Epithelial cell of prostate (primary cell): ENCODE measurements around the gene TP63.
A peak's percentile ranks its signal among the peaks of the same experiment; 100 is the strongest.
"Not testable (repeated sequence)": the region's sequence is repeated elsewhere in the genome, so short reads cannot be mapped to it uniquely, and the experiment has no call there.

Experiments
- DNase-seq: peaks from one replicate; pipeline ENCODE4 v3.0.0-alpha.2; 2011; ENCODE audit warnings: low read depth, low spot score
- H3K27ac ChIP-seq: fragments of 450-650 bp; 2 replicates; pipeline ENCODE4 v1.5.1; 2017; ENCODE audit warnings: mild to moderate bottlenecking

Gene TP63

DNA sequence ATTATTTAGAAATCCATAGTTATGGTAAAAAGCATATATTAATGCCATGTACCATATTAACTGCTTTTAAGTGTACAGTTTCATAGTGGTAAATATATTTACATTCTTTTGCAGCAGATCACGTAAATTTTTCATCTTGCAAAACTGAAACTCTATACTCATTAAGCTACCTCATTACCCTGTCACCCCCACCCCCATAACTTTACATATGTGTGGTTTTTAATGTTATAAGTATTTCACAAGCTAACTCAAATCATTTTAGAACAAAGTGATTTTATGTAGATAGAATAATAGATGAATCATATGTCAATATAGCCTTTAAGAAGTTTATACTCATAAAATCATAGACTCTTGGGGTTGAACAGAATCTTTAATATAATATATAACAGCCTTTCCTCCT, 7.1 kb upstream of the TP63 start:
- DNase-seq, result no peak
- no peak overlapping the region for H3K27ac ChIP-seq

DNA sequence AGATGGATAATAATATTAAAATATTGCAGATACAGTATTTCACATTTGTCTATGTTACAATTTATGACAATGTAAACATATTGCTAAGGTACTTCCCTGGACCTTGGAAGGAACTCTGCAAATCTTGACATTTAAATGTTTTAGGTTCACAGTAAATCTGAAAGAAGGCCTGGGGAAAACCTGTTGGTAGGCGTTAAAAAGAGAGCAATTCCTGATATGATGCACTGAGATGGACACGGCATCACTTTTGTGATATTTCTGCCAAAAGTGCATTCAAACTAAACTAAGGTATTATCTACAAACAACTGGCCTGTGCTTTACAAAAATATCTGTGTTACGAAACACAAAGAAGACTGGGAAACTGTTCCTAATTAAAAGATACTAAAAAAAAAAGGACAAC, 6.1 kb upstream of the TP63 start:
- DNase-seq, result no peak
- H3K27ac ChIP-seq, result no peak overlapping the region

DNA sequence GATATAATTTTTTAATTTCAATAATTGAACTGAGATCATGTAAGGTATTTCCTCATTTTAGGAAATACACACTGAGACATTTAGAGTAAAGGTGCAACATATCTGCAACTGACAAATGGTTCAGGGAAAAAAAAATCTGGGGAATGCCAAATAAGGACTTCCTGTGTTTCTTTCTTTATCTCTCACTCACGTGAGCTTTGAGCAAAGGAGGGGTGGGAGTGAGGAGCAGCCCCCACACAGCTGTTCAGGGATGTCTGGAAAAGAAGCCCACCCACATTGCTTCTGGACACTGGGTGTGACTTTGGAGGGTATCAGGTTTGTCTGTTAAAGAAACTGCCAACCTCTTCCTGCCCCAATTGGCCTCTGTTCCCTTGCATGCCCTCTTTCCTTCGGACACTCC, 5.6 kb upstream of the TP63 start:
- no peak for DNase-seq
- H3K27ac ChIP-seq, result no peak overlapping the region

DNA sequence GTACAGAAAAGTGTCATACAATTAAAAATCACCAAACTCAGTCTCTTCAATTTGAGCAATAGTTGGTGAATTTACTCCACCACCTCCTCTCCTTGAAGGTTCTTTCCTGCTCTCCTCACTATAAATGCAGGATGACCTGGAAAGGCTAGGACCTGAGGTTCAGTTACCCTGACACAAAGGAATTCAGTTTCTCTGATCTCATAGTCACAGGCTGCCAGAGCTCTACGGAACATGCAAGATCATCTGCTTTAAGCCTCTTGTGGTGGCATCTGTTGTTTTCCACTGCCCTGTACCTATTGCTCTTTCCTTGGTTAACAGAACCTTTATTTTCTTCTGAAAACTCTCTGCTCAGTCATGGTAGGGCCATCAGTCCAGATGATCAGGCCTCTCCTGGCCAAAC, 4.9 kb upstream of the TP63 start:
- no peak for DNase-seq
- no peak overlapping the region for H3K27ac ChIP-seq

DNA sequence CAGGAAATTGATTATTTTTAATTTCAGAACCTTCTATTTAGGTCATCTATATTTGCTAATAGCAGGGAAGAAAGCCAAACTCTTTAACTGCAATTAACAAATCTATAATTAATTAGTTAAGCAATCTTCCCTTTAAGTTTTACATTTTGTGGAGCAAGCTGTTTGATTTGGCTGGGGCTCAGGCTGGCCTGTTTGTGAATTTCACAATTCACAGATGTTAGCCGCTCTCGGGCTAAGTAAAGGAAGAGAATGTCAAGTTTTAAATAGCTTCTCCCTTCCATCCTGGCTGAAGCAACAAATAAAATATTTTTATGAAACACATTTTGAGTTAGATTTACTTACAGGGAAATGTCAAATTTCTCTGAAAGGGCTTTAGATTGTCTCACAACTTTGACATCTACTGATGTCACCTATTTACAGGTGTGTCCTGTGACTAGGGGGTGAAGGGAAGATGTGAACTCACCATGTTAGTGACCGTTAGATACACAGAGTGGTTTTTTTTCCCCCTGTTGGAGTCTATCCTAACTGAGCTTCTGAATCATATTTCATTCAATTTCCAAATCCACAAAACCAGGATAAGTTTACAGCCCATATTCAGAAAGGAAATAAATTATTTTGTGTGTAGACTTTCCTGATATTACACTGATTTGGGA, 1.3 kb upstream of the TP63 start:
- no peak overlapping the region for H3K27ac ChIP-seq
- no peak for DNase-seq

DNA sequence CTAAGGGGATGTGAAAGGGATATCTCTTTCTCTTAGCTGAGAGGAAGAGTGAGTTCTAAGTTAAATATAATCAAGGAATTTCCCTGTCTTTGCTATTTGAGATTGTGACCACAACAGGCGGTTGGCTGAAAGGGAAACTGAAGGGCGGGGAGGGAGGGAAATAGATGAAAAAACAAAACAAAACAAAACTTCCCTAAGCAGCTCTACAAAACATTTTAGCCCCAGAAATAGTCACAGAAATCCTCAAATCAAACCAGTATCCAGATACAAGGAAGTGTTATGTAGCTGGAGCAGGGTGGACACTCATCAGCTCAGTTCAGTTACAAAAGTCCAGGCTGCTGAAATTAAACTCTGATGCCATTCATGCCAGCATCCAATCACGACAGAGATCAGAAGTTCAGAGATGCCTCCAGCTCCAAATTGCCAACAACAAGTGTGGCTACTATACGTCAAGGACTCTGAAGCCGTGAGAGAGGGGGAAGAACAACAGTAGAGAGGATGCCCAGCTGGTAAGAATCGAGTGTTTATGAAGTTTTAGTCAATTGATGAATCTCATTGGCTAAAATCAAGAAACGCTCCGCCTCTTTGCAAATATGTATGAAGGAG, 319 bp upstream of the TP63 start:
- H3K27ac ChIP-seq, result no peak overlapping the region
- DNase-seq, result no peak

DNA sequence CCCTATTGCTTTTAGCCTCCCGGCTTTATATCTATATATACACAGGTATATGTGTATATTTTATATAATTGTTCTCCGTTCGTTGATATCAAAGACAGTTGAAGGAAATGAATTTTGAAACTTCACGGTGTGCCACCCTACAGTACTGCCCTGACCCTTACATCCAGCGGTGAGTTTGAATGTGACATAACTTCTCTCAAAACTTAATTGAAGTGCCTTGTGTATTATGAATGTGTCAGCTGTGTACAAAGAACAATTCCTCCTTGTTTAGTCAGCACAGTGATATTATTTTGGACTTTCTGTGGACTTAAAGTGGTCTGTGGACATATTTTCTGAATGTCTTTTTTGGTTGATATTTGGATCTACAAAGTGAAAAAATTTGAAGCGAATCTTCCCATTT, 220 bp downstream of the TP63 start:
- no peak for DNase-seq
- H3K27ac ChIP-seq, result no peak overlapping the region

DNA sequence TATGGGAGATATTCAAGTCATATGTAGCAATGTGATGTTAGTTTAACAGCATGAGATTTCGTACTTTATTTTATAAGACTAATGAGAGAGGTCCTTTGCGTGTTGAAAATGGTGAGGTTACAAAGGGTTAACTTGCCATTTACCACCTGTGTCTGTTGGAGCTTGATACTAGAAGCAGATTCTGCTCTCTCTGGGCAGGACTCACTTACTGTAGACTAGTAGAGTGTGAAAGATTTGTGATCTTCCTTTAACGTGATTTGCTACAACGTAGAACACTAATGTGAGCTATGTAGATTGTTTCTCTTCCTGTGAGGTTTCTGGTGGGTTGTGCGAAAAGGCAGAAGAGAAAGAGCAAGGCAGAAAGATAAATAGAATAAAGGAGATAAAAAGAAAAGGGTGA, 1.1 kb downstream of the TP63 start:
- no peak overlapping the region for H3K27ac ChIP-seq
- DNase-seq, result no peak

DNA sequence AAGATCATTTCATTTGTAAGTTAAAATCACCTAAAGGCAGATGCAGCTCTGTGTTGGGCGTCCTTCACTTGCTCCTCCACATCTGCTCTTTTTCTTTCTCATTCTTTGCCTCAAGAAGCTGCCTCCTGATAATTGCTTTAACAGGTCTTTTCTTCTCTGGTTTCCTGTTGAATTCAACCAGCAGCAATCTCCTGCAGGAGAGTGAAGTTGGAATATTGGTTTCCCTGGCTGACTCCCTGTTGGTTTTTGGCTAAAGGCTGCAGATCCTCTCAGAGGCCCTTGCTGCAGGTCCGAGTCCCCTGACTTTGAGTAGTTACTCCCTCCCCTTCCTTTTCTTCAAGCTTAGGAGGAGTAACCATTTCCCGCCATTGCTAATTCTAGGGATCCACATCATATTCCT, 4.2 kb downstream of the TP63 start:
- H3K27ac ChIP-seq, result no peak overlapping the region
- DNase-seq, result no peak

DNA sequence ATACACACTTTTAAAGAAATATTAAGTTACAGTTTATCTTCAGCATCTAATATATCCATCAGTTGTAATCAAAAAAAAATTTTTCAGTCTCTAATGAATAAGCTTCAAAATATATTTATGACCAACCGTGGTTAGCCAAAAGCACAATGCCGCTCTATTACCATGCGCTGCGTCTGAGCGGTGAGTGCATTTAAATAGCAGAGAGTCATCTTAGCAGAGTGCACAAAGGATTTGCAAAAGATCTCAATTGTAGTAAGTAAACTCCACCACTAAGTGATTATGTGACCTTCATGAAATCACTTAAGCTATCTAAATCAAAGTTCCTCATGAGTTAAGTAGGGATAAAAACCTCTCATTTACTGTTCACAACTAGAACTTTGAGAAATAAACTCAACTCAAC, 4.9 kb downstream of the TP63 start:
- no peak for DNase-seq
- H3K27ac ChIP-seq, result no peak overlapping the region

DNA sequence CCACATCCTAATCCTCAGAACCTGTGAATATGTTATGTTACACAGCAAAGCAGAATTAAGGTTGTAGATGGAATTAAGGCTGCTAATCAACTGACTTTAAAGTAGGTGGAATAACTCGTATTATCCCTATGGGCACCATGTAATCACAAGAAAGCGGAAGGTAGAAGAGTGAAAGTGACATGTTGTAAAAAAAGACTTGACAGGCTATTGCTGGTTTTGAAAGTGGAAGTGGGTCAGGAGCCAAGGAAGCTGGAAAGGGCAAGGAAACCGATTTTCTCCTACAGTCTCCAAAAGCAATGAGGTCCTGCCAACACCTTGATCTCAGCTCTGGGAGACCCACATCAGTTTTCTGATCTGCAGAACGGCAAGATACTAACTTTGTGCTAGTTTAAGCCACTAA, 6.6 kb downstream of the TP63 start:
- no peak for DNase-seq
- H3K27ac ChIP-seq, result no peak overlapping the region

DNA sequence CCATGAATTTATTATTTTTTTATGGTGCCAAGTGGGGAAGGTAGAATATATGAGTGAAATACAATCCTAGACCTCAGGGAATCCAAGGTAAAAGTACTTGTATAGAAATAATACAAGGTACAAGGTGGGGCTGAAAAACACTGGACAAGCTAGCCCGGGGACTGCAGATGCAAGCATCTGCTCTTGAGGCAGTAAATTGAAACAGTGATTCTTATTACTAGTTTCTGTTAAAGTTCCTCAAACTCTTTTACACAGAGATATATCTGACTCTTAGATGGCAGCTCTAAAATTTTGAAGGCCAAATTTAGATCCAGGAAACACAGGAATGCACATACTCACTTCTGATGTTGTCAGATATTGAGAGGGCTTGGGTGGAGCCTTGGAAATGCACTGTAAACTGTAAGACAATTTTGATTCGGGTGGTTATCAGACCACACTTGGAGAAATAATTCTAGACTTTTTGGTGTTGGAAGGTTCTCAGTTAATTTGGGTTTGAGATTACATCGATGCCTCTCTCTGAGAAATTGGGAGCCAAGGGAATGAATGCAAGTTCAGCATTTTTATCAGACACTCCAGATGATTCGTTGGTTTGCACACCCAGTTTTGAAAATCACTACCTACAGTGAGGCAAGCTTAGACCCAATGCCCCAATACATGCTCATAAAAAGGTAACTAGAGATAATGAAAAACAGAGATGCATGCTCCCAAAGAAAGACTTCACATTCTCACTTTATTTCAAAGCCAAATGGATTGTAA, 7.3 kb downstream of the TP63 start:
- DNase-seq, result no peak
- H3K27ac ChIP-seq, result no peak overlapping the region

DNA sequence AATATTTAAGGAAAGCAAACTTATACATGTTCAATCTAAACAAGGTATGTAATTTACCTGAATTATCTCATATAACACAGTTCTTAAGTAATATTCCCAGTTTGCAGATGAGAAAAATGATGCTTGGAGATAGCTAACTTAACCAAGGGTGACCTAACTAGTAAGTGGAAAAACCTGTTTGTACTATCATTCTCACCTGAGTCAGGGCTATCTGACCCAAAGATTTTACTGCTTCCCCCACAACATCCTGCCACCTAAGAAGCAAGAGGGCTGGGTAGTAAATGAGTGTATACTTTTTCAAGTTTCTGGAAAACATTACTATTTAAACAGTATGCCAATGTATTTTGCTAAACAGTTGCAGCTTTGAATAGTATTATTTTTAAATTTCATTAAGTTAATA, 10.6 kb downstream of the TP63 start:
- peak; percentile 31 for DNase-seq
- H3K27ac ChIP-seq, result no peak overlapping the region

DNA sequence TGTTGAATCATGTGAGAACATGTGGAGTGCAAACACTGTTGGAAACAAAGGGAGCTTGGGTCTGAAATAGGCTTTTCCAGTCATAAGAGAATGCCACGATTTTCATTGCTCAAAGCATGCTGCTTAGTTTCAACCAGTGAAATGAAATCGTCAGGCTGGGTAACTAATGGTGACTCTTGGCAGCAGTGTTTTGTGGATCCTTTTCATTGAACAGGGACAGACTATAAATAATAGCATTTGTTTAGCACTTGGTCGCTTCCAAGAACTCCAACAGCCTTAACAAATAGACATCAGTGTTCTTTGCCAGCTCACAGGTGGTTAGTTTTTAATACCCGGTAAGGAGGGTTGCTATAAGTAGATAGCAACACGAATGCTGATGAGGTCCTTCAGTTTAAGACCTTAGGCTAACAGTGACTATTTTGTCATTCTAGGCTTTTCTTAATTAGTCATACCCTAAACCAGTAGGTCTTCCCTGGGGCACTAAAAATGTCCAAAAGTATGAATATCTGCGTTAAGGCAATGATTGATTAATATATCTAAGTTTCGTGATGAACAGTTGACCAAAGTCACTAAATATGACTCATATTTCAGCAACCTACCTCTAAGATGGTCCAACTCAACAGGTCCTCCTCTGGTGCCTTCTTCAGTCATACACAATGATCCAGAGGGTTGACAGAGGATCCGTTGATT, 15.8 kb downstream of the TP63 start:
- no peak for DNase-seq
- H3K27ac ChIP-seq, result no peak overlapping the region

DNA sequence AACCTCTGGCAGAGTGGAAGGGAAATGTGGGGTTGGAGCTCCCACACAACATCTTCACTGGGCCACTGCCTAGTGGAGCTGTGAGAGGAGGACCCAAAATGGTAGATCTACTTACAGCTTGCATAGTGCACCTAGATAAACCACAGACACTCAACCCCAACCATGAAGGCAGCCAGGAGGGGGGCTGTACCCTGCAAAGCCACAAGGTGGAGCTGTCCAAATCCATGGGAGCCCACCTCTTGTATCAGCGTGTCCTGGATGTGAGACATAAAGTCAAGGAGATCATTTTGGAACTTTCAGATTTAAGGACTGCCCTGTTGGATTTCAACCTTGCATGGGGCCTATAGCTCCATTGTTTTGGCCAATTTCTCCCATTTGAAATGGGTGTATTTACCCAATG, 20.9 kb downstream of the TP63 start:
- no peak overlapping the region for H3K27ac ChIP-seq
- DNase-seq, result no peak

DNA sequence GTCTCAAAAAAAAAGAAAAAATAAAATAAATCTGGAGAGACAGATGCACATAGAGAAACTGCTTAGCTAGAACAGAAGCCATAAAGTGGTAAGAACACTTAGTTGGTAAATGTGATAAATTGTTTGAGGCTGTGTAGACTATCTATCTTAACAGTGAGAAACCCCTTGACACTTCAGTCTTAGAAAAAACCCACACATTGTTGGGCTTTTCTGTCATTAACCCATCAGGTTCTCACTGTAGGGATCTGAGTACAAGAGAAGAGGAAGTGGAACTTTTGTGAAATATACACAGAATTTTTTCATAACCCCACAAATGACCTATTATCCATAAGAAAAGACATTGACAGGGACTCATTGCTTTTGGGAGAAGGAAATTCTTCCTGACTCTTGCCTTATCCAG, 24.4 kb downstream of the TP63 start:
- H3K27ac ChIP-seq, result no peak overlapping the region
- no peak for DNase-seq

DNA sequence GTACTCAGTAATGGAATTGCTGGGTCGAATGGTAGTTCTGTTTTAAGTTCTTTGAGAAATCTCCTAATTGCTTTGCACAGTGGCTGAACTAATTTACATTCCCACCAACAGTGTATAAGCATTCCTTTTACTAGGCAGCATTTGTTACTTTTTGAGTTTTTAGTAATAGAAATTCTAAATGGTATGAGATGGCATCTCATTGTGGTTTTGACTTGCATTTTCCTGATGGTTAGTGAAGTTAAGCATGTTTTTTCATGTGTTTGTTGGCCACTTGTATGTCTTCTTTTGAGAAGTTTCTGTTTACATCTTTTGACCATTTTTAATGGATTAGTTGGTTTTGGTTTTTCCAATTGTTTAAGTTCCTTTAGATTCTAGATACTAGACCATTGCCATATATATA, 28.4 kb downstream of the TP63 start:
- no peak for DNase-seq
- no peak overlapping the region for H3K27ac ChIP-seq

DNA sequence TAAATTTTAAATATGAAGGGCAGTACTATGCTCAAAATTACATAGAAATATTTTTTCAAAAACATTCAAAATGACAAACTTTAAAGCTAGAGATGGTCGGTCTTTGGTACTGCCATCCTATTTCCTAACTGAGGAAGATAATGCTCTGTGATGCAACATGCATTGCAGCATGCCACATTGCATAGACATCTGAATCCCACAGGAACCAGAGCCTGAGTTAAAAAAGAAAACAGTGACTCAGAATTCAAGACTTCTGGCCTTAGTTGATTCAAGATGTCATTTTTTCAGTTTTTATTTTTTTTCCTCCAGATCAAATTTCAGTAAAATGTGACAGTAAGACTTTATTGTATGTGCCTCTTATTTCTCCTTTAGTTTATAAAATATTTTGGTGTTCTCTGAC, 33.1 kb downstream of the TP63 start:
- DNase-seq, result no peak
- peak overlapping the region; percentile 6 for H3K27ac ChIP-seq

DNA sequence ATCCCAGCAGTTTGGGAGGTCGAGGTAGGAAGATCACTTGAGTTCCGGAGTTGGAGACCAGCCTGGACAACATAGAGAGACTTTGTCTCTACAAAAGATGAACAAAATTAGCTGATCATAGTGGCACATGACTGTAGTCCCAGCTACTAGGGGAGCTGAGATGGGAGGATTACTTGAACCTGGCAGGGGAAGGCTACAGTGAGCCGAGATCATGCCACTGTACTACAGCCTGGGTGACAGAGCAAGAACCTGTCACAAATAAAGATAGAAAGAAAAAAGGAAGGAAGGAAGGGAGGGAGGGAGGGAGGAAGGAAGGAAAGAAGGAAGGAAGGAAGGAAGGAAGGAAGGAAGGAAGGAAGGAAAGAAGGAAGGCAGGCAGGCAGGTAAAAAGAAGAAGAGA, 41.2 kb downstream of the TP63 start:
- H3K27ac ChIP-seq, DNase-seq: not testable (repeated sequence)

DNA sequence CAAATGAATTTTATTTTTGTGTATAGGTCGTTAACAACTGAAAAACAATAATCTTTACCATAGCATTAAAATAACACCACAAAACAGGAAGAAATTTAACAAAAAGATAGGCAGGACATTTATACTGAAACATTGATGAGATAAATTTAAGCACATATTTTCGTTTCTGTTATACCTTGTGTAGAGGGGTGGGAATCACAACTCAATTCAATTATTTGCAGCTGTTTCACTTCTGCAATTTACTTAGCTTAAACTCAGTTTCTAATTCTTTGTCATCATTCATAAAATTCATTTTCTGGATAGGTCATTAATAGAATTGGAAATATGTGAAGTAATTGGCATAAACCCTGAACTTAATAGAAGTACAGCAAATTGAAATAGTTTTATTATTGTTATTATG, 42.3 kb downstream of the TP63 start:
- DNase-seq, result no peak
- H3K27ac ChIP-seq, result no peak overlapping the region

DNA sequence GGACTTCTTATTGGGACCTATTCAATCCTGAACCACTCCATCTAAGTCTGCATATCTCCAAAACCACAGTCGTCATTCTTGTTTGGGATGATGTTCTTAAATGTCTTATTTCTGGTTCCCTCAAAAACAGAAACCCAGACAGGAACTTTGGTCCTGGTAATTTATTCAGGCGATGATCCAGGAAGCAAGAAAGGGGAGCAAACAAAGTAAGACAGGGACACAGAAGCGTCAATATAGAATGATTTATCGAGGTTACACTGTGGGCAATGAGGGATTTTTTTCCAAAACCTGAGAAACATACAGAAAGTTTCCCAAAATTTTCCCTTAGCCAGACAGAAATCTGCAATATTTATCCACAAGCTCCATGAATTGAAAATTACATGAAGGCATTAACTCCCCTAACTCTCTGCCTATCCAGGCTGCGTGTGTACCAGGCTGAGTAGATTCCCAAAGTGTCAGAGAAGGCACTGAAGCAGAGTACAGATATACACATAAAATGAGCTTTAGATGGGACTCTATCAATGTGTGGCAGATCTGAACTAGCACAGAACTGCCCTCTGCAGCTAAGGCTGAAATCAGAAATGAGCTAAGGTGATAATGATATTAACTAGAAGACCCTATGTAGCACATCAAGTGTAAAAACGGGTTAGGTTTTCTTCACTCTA, 43.2 kb downstream of the TP63 start:
- H3K27ac ChIP-seq, result no peak overlapping the region
- DNase-seq, result no peak
